ENCODE results near the gene ELMO3. TPM values are rescaled to one million over a fixed set of nuclear protein-coding genes. Genes with fewer than 3 reads are reported as not detected.

The ELMO3 gene
- total and polyA plus RNA-seq, 2 of the 13 experiments (the other 11 are each of a cell fraction or from before 2014, with no cell fraction given): 2.6 to 4.0 TPM

- TF ChIP-seq RERE (CRISPR knock-in tag; IDR thresholded peaks at IDR 0.05; ENCODE audit: low read depth) (no peak), UBTF (CRISPR knock-in tag; IDR thresholded peaks at IDR 0.05) (no peak), ZNF678 (CRISPR knock-in tag; IDR thresholded peaks at IDR 0.05) (no peak), SETDB1 (CRISPR knock-in tag; IDR thresholded peaks at IDR 0.05; ENCODE audit: borderline replicate concordance) (no peak), PPARG (CRISPR knock-in tag; conservative IDR thresholded peaks at IDR 0.05) (no peak), TOE1 (CRISPR knock-in tag; IDR thresholded peaks at IDR 0.05) (no peak), ZNF510 (CRISPR knock-in tag; IDR thresholded peaks at IDR 0.05; ENCODE audit: low read depth) (peak; percentile 83; the same call in 1 of the 2 replicates), RORA (CRISPR knock-in tag; IDR thresholded peaks at IDR 0.05) (no peak), ZNF329 (CRISPR knock-in tag; IDR thresholded peaks at IDR 0.05; ENCODE audit: low read depth) (no peak; the same call in 1 of the 2 replicates), ZNF580 (CRISPR knock-in tag; IDR thresholded peaks at IDR 0.05; ENCODE audit: borderline replicate concordance, low read depth) (no peak; the same call in 1 of the 2 replicates), KLF16 (CRISPR knock-in tag; IDR thresholded peaks at IDR 0.05) (no peak; a peak in 2 of 4 replicates), ZNF652 (CRISPR knock-in tag; IDR thresholded peaks at IDR 0.05; ENCODE audit: borderline replicate concordance, low read depth) (no peak), HINFP (CRISPR knock-in tag; IDR thresholded peaks at IDR 0.05; ENCODE audit: low read depth) (peak; percentile 20; the same call in 1 of the 2 replicates), GFI1 (CRISPR knock-in tag; IDR thresholded peaks at IDR 0.05; ENCODE audit: borderline replicate concordance) (no peak), MXD1 (CRISPR knock-in tag; IDR thresholded peaks at IDR 0.05) (no peak)
Observed at GRCh38 chr16:67169642-67170167, 29.2 kb upstream of the ELMO3 start (continued).

All from HepG2 (cell line).